ENCODE data around the gene ARMC8.
A peak's percentile ranks its signal among the peaks of the same experiment; 100 is the strongest.

The ARMC8 gene

GRCh38 chr3:138232705-138233364 lies 45.7 kb downstream of the ARMC8 start:
- TF ChIP-seq CTCF (IDR thresholded peaks at IDR 0.05; ENCODE audit: low read depth, low read length, missing control alignments) = no peak
- in situ Hi-C loops (cut with HindIII; ENCODE audit: low sequenced_read_pairs) = no loop called here
- no peak overlapping the region for H3K4me3 ChIP-seq (ENCODE audit: low read depth, low read length)
- no peak for DNase-seq (ENCODE audit: low read depth)

GRCh38 chr3:138234401-138235179 lies 47.5 kb downstream of the ARMC8 start:
- no peak overlapping the region for H3K4me3 ChIP-seq (ENCODE audit: low read depth, low read length)
- TF ChIP-seq CTCF (IDR thresholded peaks at IDR 0.05; ENCODE audit: low read depth, low read length, missing control alignments) = no peak
- peak; percentile 55 for DNase-seq (ENCODE audit: low read depth)
- in situ Hi-C loops (cut with HindIII; ENCODE audit: low sequenced_read_pairs) = no loop called here

- no peak for DNase-seq (ENCODE audit: low read depth)
- in situ Hi-C loops (cut with HindIII; ENCODE audit: low sequenced_read_pairs) = no loop called here
- TF ChIP-seq CTCF (IDR thresholded peaks at IDR 0.05; ENCODE audit: low read depth, low read length, missing control alignments) = no peak
- H3K4me3 ChIP-seq (ENCODE audit: low read depth, low read length) = no peak overlapping the region
Measured at GRCh38 chr3:138238711-138239110, 51.6 kb downstream of the ARMC8 start.

DNA sequence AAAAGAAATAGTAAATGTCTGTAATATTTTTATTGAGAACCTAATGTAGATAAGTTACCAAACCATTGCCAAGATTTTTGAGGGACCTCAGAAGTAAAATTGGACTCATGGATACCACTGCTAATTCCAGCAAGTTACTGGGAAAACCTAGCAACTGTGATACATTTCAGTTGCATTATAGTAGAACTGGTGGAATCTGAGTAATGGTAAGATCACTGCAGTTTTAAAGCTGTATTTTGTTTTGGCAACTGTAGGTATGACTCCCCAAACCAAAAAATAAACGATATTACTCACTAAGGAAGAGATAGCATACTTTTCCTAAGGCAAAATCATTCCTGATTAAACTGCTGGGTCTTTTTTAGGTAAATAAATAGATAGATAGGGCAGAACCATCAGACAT lies 54.0 kb downstream of the ARMC8 start:
- in situ Hi-C loops (cut with HindIII; ENCODE audit: low sequenced_read_pairs) = no loop called here
- no peak for DNase-seq (ENCODE audit: low read depth)
- TF ChIP-seq CTCF (IDR thresholded peaks at IDR 0.05; ENCODE audit: low read depth, low read length, missing control alignments) = no peak
- no peak overlapping the region for H3K4me3 ChIP-seq (ENCODE audit: low read depth, low read length)

GRCh38 chr3:138241676-138242075 lies 54.6 kb downstream of the ARMC8 start:
- in situ Hi-C loops (cut with HindIII; ENCODE audit: low sequenced_read_pairs) = no loop called here
- no peak overlapping the region for H3K4me3 ChIP-seq (ENCODE audit: low read depth, low read length)
- no peak for DNase-seq (ENCODE audit: low read depth)
- no peak for TF ChIP-seq CTCF (IDR thresholded peaks at IDR 0.05; ENCODE audit: low read depth, low read length, missing control alignments)

DNA sequence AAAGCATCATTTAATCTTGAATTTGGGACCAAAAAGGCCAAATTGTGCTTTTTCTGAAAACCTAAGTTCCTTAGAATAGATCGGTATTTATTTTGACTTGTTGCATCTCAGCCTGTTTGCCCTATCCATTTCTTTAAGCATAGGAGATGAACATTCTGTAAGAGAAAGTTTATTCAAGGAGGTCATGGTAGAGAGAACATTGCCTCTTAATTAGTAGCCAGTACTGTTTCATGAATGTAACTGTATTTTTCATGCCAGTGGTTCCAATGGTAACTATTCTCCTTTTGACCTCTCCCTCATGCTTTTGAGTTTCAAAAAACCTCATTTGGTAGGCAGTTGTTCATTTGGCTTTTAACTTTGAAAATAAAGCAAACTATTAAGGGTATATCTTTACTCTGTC lies 55.4 kb downstream of the ARMC8 start:
- TF ChIP-seq CTCF (IDR thresholded peaks at IDR 0.05; ENCODE audit: low read depth, low read length, missing control alignments) = no peak
- in situ Hi-C loops (cut with HindIII; ENCODE audit: low sequenced_read_pairs) = no loop called here
- H3K4me3 ChIP-seq (ENCODE audit: low read depth, low read length) = no peak overlapping the region
- no peak for DNase-seq (ENCODE audit: low read depth)

Measured in astrocyte of the cerebellum (primary cell).